ENCODE data around the gene NCAPD2. TPM values are rescaled to one million over a fixed set of nuclear protein-coding genes. Genes with fewer than 3 reads are reported as not detected.

NCAPD2 gene
- total RNA-seq, 1 experiment from 2014 or later, result 266 TPM

GRCh38 chr12:6551496-6552139 is 57.7 kb downstream of the NCAPD2 start:
- H2AFZ ChIP-seq, result no peak overlapping the region
- no TSS peak for BruUV-seq (replicated peaks)
- POLR2A ChIA-PET (ENCODE audit: unreplicated experiment), result interaction anchor here (0.6 to 1.0 kb wide), 3 partner anchors 13 to 81 kb away, joined by 3 to 4 read pairs (median 3); partner anchors contain the start of gene VAMP1

GRCh38 chr12:6552140-6552551 is 58.2 kb downstream of the NCAPD2 start:
- no peak for DNase-seq
- no peak overlapping the region for H3K27ac ChIP-seq
- H3K79me2 ChIP-seq (ENCODE audit: low read depth), result no peaks in the 10 kb centered on the region
- no peak overlapping the region for H2AFZ ChIP-seq
- H3K27me3 ChIP-seq (ENCODE audit: insufficient read depth, low read depth), result no peaks in the 10 kb centered on the region
- TF ChIP-seq CTCF (conservative IDR thresholded peaks at IDR 0.05) (no peak), EZH2 (IDR thresholded peaks at IDR 0.05; ENCODE audit: low read depth) (no peak)
- H3K9me3 ChIP-seq (ENCODE audit: insufficient read depth, low read depth), result no peaks in the 10 kb centered on the region
- H3K4me2 ChIP-seq, result no peak overlapping the region
- BruUV-seq (replicated peaks), result no TSS peak
- H3K4me3 ChIP-seq, result no peak overlapping the region
- 0 out of 2 replicates have a peak, but pooled peaks cover 8% of the 10 kb centered on the region for H3K36me3 ChIP-seq (ENCODE audit: low read depth)
- 0 out of 2 replicates have a peak, but pooled peaks cover 3% of the 10 kb centered on the region for H4K20me1 ChIP-seq (ENCODE audit: insufficient read depth)
- ChIA-PET CTCF (interaction anchor here (0.6 to 1.1 kb wide), 2 partner anchors 12 to 33 kb away, joined by 4 read pairs; no protein-coding TSS in a partner anchor), POLR2A (ENCODE audit: unreplicated experiment) (interaction anchor here (0.5 to 1.0 kb wide), 4 partner anchors 14 to 81 kb away, joined by 3 to 7 read pairs (median 4); partner anchors contain the start of gene VAMP1)
- H3K9me2 ChIP-seq (ENCODE audit: insufficient read depth), result no peaks in the 10 kb centered on the region
- intact Hi-C loops (cut with micrococcal nuclease; ENCODE audit: unreplicated experiment), result no loop called here
- no peaks in the 10 kb centered on the region for H3K4me1 ChIP-seq (replicated peaks; ENCODE audit: insufficient read depth)
- peaks cover 25% of the 10 kb centered on the region; the same call in 1 of the 2 replicates for H3F3A ChIP-seq (ENCODE audit: insufficient read depth, low read depth)

More at GRCh38 chr12:6551496-6552139, 57.7 kb downstream of the NCAPD2 start:
- no peaks in the 10 kb centered on the region for H3K9me2 ChIP-seq (ENCODE audit: insufficient read depth)
- no peak overlapping the region for H3K4me3 ChIP-seq
- H3K36me3 ChIP-seq (ENCODE audit: low read depth), result 0 out of 2 replicates have a peak, but pooled peaks cover 2% of the 10 kb centered on the region
- no peak overlapping the region for H3K4me2 ChIP-seq
- H3K27me3 ChIP-seq (ENCODE audit: insufficient read depth, low read depth), result no peaks in the 10 kb centered on the region
- CTCF ChIA-PET, result interaction anchor here (0.6 to 1.1 kb wide), 2 partner anchors 11 to 249 kb away, joined by 4 to 7 read pairs; no protein-coding TSS in a partner anchor
- no peak overlapping the region for H3K27ac ChIP-seq
- no peak for TF ChIP-seq CTCF (conservative IDR thresholded peaks at IDR 0.05)
- no peaks in the 10 kb centered on the region for H3K79me2 ChIP-seq (ENCODE audit: low read depth)
- no peak for DNase-seq
- H3K9me3 ChIP-seq (ENCODE audit: insufficient read depth, low read depth), result no peaks in the 10 kb centered on the region
- intact Hi-C loops (cut with micrococcal nuclease; ENCODE audit: unreplicated experiment), result no loop called here
- H4K20me1 ChIP-seq (ENCODE audit: insufficient read depth), result no peaks in the 10 kb centered on the region
- peaks cover 21% of the 10 kb centered on the region; the same call in 1 of the 2 replicates for H3F3A ChIP-seq (ENCODE audit: insufficient read depth, low read depth)
- H3K4me1 ChIP-seq (replicated peaks; ENCODE audit: insufficient read depth), result no peaks in the 10 kb centered on the region

- intact Hi-C loops (cut with micrococcal nuclease; ENCODE audit: unreplicated experiment), result no loop called here
- no peak overlapping the region for H3K4me3 ChIP-seq
- no peak overlapping the region for H2AFZ ChIP-seq
- H3K79me2 ChIP-seq (ENCODE audit: low read depth), result no peaks in the 10 kb centered on the region
- no peaks in the 10 kb centered on the region for H3K27me3 ChIP-seq (ENCODE audit: insufficient read depth, low read depth)
- peaks cover 28% of the 10 kb centered on the region; the same call in 1 of the 2 replicates for H3F3A ChIP-seq (ENCODE audit: insufficient read depth, low read depth)
- no peak for DNase-seq
- H4K20me1 ChIP-seq (ENCODE audit: insufficient read depth), result peaks cover 12% of the 10 kb centered on the region
- POLR2A ChIA-PET (ENCODE audit: unreplicated experiment), result interaction anchor here (0.6 kb wide), 3 partner anchors 42 to 485 kb away, joined by 3 to 7 read pairs (median 5); no protein-coding TSS in a partner anchor
- H3K9me2 ChIP-seq (ENCODE audit: insufficient read depth), result no peaks in the 10 kb centered on the region
- TF ChIP-seq CTCF (conservative IDR thresholded peaks at IDR 0.05) (no peak), EZH2 (IDR thresholded peaks at IDR 0.05; ENCODE audit: low read depth) (no peak)
- H3K27ac ChIP-seq, result no peak overlapping the region
- no peak overlapping the region for H3K4me2 ChIP-seq
- CTCF ChIA-PET, result interaction anchor here (0.7 kb wide), 2 partner anchors 12 to 104 kb away, joined by 3 to 5 read pairs; no protein-coding TSS in a partner anchor
- no peaks in the 10 kb centered on the region for H3K4me1 ChIP-seq (replicated peaks; ENCODE audit: insufficient read depth)
- BruUV-seq (replicated peaks), result no TSS peak
- H3K9me3 ChIP-seq (ENCODE audit: insufficient read depth, low read depth), result no peaks in the 10 kb centered on the region
- H3K36me3 ChIP-seq (ENCODE audit: low read depth), result 0 out of 2 replicates have a peak, but pooled peaks cover 14% of the 10 kb centered on the region
Measured at GRCh38 chr12:6553051-6553868, 59.4 kb downstream of the NCAPD2 start.
